AG04450 (cell line): ENCODE data around the gene ANKRD39. TPM values are rescaled to one million over a fixed set of nuclear protein-coding genes. Genes with fewer than 3 reads are reported as not detected.
A peak's percentile ranks its signal among the peaks of the same experiment; 100 is the strongest.

Experiments used
- CTCF ChIA-PET: fragments of 300-600, 350-600 bp; formaldehyde crosslinking; extraction: SDS; loops from one replicate; lab custom pipeline; 2022; ENCODE audit warnings: antibody characterized with exemption, inconsistent platforms; lab: Charles Lee
- POLR2A ChIA-PET: fragments of 350-600 bp; formaldehyde crosslinking; extraction: SDS; loops from one replicate; lab custom pipeline; 2021; ENCODE audit warnings: antibody characterized with exemption, inconsistent platforms; lab: Yijun Ruan, JAX
- DNase-seq: peaks from one replicate; pipeline ENCODE4 v3.0.0-alpha.2; 2011; ENCODE audit warnings: low read depth, low spot score
- H3K27ac ChIP-seq: one replicate; pipeline ENCODE4 v1.5.1; 2012; ENCODE audit warnings: low read depth, low read length, control low read depth
- H3K27me3 ChIP-seq: one replicate; pipeline ENCODE4 v1.6.0; 2012; ENCODE audit warnings: low read length; ENCODE audit not compliant: control insufficient read depth, insufficient read depth
- H3K4me3 ChIP-seq: 2 replicates; pipeline ENCODE4 v1.5.1; 2011; ENCODE audit warnings: mild to moderate bottlenecking, low read depth, low read length, control low read depth
- H3K9me3 ChIP-seq: 2 replicates; pipeline ENCODE4 v1.5.1; 2012; ENCODE audit warnings: low read length; ENCODE audit not compliant: control insufficient read depth, insufficient read depth
- polyA plus RNA-seq: library from polyadenylated mRNA; depleted of rRNA; stranded (reverse); fragments of >200 nt; gene quantifications from 2 replicates; pipeline ENCODE4 v1.2.3, GENCODE V29; 2011
- TF ChIP-seq, protein P1 (sequence below): IDR thresholded peaks from 2 replicates; pipeline ENCODE4 v1.5.1; 2011; ENCODE audit warnings: low read depth, low read length, control low read depth, inconsistent platforms

Gene ANKRD39
- polyA plus RNA-seq, 1 experiment: 3.8 TPM

GRCh38 chr2:96888072-96889011 is 30.5 kb upstream of the ANKRD39 start:
- TF ChIP-seq, protein P1, sequence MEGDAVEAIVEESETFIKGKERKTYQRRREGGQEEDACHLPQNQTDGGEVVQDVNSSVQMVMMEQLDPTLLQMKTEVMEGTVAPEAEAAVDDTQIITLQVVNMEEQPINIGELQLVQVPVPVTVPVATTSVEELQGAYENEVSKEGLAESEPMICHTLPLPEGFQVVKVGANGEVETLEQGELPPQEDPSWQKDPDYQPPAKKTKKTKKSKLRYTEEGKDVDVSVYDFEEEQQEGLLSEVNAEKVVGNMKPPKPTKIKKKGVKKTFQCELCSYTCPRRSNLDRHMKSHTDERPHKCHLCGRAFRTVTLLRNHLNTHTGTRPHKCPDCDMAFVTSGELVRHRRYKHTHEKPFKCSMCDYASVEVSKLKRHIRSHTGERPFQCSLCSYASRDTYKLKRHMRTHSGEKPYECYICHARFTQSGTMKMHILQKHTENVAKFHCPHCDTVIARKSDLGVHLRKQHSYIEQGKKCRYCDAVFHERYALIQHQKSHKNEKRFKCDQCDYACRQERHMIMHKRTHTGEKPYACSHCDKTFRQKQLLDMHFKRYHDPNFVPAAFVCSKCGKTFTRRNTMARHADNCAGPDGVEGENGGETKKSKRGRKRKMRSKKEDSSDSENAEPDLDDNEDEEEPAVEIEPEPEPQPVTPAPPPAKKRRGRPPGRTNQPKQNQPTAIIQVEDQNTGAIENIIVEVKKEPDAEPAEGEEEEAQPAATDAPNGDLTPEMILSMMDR: no peak
- no peak for DNase-seq
- no peak overlapping the region for H3K4me3 ChIP-seq
- peak overlapping the region; percentile 21 for H3K27ac ChIP-seq
- H3K9me3 ChIP-seq: no peaks in the 10 kb centered on the region; the same call in 1 of the 2 replicates
- H3K27me3 ChIP-seq: peaks cover 3% of the 10 kb centered on the region
- ChIA-PET CTCF (no interaction called here), POLR2A (interaction anchor here (1.6 kb wide), 1 partner anchor 20 kb away, joined by 4 read pairs; no protein-coding TSS in a partner anchor)

- Histone ChIP-seq H3K27ac (peak overlapping the region; percentile 21), H3K4me3 (no peak overlapping the region), H3K27me3 (peaks cover 7% of the 10 kb centered on the region), H3K9me3 (no peaks in the 10 kb centered on the region; the same call in 1 of the 2 replicates)
- ChIA-PET CTCF (no interaction called here), POLR2A (interaction anchor here (1.6 kb wide), 1 partner anchor 19 kb away, joined by 4 read pairs; no protein-coding TSS in a partner anchor)
- TF ChIP-seq, protein P1: no peak
- DNase-seq: no peak
Measured at GRCh38 chr2:96887493-96888012, 29.7 kb upstream of the ANKRD39 start.

DNA sequence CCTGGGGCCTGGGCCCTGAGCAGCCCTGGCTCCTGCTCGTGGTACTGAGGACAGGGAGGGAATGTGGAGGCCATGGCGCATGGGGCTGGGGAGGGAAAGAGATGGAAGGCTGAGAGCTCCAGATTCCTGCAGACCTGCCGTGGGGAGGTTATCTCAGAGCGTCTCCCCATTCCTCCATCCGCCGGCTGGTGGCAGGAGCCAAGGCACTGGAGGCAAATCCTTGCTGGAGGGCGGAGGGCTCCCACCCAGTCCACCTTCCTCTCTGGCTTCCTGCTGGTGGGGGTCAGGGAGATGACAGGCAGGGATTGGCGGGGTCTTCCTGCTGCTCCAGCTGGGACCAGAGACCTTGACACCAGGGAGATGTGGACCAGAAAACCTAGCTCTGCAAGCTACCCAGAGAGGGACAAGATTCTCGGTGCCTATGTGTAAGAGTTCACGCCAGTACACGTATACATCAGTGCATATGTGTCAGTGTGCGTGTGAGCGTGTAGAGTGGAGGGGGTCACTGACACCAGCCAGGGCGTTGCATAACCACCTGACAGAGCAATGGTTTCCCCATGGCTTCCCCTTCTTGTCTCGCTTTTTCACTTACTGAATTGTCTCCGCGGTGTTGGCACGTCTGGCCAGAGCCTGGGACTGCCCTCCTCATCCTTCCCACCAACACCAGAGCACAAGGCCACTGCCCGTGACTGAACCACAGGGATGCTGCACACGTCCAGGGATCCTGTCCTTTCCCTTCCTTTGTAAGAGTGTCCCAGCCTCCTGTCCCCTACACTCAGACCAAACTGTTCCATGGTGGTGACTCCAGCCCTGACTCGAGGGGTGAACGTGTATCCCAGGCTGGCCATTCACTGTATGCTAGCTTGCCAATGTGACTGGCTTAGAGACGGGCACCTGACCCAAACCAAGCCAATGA is 27.9 kb upstream of the ANKRD39 start:
- DNase-seq: no peak
- Histone ChIP-seq H3K4me3 (no peak overlapping the region), H3K27ac (no peak overlapping the region), H3K9me3 (no peaks in the 10 kb centered on the region; the same call in 1 of the 2 replicates), H3K27me3 (peaks cover 19% of the 10 kb centered on the region)
- ChIA-PET POLR2A (no interaction called here), CTCF (no interaction called here)
- TF ChIP-seq, protein P1: no peak

DNA sequence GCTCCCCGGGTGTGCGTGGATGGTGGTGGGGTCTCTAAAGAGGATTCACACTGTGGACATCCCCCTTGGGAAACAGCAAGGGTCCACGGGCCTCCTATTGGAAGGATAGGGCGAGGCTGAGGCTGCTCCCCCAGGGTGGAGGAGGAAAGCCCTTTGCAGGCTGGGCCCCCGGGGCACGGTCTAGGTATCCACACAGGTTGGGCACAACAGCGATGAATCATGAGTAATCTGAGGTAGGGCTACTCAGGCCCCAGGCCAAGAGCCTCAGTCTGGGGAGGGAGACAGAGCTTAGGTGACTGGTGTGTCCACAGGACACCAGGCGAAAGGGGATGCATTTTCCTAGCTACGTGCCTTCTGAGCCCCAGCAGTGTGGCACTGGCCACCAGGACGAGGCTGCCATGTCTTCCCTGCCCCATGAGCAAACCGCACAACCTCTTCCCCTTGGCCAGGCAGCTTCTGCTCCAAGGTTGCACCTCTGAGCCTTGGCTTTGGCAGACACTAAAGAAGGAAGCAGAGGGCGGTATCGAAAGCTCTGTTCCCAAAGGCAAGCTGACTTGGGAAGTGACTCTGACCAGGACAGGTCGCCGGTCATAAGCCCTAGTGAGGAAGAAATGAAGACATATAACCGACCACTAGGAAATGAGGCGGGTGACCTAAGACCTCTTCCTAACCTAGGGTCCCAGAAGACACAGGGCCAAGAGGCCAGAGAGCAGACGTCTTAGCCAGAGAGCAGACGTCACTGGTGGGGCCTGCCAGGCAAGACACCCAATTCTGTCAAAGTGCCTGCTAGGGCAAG is 26.7 kb upstream of the ANKRD39 start:
- Histone ChIP-seq H3K9me3 (no peaks in the 10 kb centered on the region; the same call in 1 of the 2 replicates), H3K4me3 (no peak overlapping the region), H3K27ac (no peak overlapping the region), H3K27me3 (peaks cover 19% of the 10 kb centered on the region)
- ChIA-PET CTCF (interaction anchor here (0.9 kb wide), 1 partner anchor 26 kb away, joined by 3 read pairs; the partner anchor contains the start of gene ANKRD39), POLR2A (no interaction called here)
- TF ChIP-seq, protein P1: no peak
- no peak for DNase-seq
